Tongue (tissue), 2 donors: Measurements from ENCODE around the gene PXYLP1. TPM values are rescaled to one million over a fixed set of nuclear protein-coding genes. Genes with fewer than 3 reads are reported as not detected.
"Not testable (repeated sequence)": the region's sequence is repeated elsewhere in the genome, so short reads cannot be mapped to it uniquely, and the experiment has no call there.

ENCODE experiments used
- DNase-seq: peaks from one replicate; pipeline ENCODE4 v3.0.0-alpha.2; 2015
- total RNA-seq: library from RNA; depleted of rRNA; stranded (reverse); fragments of >200 nt; gene quantifications from one replicate; pipeline ENCODE4 v1.2.3, GENCODE V29; 2014

The PXYLP1 gene
- total RNA-seq, 1 donor from 2014 or later = 20.7 TPM

- DNase-seq = no peak
Observed at GRCh38 chr3:141294301-141294700, 62.7 kb downstream of the PXYLP1 start.

- no peak for DNase-seq
Observed at GRCh38 chr3:141294848-141295247, 63.2 kb downstream of the PXYLP1 start.

- DNase-seq = not testable (repeated sequence)
Observed at GRCh38 chr3:141300426-141300825, 68.8 kb downstream of the PXYLP1 start.

GRCh38 chr3:141302364-141303141 lies 70.9 kb downstream of the PXYLP1 start:
- peak; percentile 30 for DNase-seq

GRCh38 chr3:141303481-141304223 lies 72.0 kb downstream of the PXYLP1 start:
- DNase-seq = peak; percentile 90

GRCh38 chr3:141305436-141305835 lies 73.8 kb downstream of the PXYLP1 start:
- no peak for DNase-seq

- no peak for DNase-seq
Observed at GRCh38 chr3:141306276-141306675, 74.7 kb downstream of the PXYLP1 start.

GRCh38 chr3:141306922-141307321 lies 75.3 kb downstream of the PXYLP1 start:
- DNase-seq = no peak

- DNase-seq = no peak
Observed at GRCh38 chr3:141307351-141308059, 75.9 kb downstream of the PXYLP1 start.

GRCh38 chr3:141308588-141309218 lies 77.1 kb downstream of the PXYLP1 start:
- DNase-seq = peak; percentile 57

- DNase-seq = no peak
Observed at GRCh38 chr3:141311170-141311495, 79.5 kb downstream of the PXYLP1 start.

- peak; percentile 99 for DNase-seq
Observed at GRCh38 chr3:141311496-141312353, 80.1 kb downstream of the PXYLP1 start.

GRCh38 chr3:141312354-141313092 lies 80.9 kb downstream of the PXYLP1 start:
- no peak for DNase-seq

GRCh38 chr3:141313093-141313683 lies 81.6 kb downstream of the PXYLP1 start:
- no peak for DNase-seq

GRCh38 chr3:141314415-141314814 lies 82.8 kb downstream of the PXYLP1 start:
- not testable (repeated sequence) for DNase-seq

- DNase-seq = no peak
Observed at GRCh38 chr3:141316851-141317250, 85.2 kb downstream of the PXYLP1 start.

GRCh38 chr3:141320399-141321108 lies 88.9 kb downstream of the PXYLP1 start:
- no peak for DNase-seq

GRCh38 chr3:141321109-141321497 lies 89.5 kb downstream of the PXYLP1 start:
- no peak for DNase-seq

GRCh38 chr3:141323936-141324704 lies 92.5 kb downstream of the PXYLP1 start:
- DNase-seq = no peak
